ENCODE results near the gene EPB41L3. TPM values are rescaled to one million over a fixed set of nuclear protein-coding genes. Genes with fewer than 3 reads are reported as not detected.

The EPB41L3 gene
- total RNA-seq, 1 experiment from 2014 or later: 20.6 TPM

DNA sequence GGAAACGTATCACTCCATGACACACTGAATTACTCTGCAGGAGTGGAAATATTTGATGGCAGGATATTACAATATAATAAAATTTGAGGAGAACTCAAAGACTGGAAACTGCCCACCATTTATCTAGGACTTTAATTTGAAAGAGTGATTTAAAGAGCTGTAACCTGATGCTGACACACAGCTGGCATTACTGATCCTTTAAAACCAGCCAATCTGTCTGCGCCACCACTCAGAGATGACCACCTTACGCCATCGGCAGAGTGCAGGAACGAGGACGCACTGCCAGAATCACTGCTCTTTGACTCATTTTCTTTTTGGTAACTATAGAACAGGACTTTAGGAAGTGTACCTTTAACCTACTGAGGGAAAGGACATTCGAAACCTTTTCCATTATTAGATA is 114.1 kb downstream of the EPB41L3 start:
- Mint-ChIP-seq H3K27me3 (ENCODE audit: low read depth) (no peaks in the 10 kb centered on the region), H3K4me3 (no peak overlapping the region), H3K9me3 (no peaks in the 10 kb centered on the region), H3K4me1 (no peaks in the 10 kb centered on the region), H3K36me3 (no peaks in the 10 kb centered on the region), H3K27ac (no peak overlapping the region)
- ATAC-seq (no peak), DNase-seq (ENCODE audit: low spot score) (no peak)
- no peak for TF ChIP-seq ZNF671 (CRISPR knock-in tag; IDR thresholded peaks at IDR 0.05)
- TF ChIP-seq PREB (CRISPR knock-in tag; IDR thresholded peaks at IDR 0.05; ENCODE audit: borderline replicate concordance): no peak
- no peak for TF ChIP-seq JAZF1 (CRISPR knock-in tag; IDR thresholded peaks at IDR 0.05)
- TF ChIP-seq SMAD4 (CRISPR knock-in tag; IDR thresholded peaks at IDR 0.05): no peak
- no peak for TF ChIP-seq KAT7 (CRISPR knock-in tag; IDR thresholded peaks at IDR 0.05; ENCODE audit: borderline replicate concordance)
- TF ChIP-seq ESRRA (CRISPR knock-in tag; IDR thresholded peaks at IDR 0.05; ENCODE audit: borderline replicate concordance): no peak
- TF ChIP-seq JUN (CRISPR knock-in tag; IDR thresholded peaks at IDR 0.05): no peak
- no peak for TF ChIP-seq ZNF232 (CRISPR knock-in tag; IDR thresholded peaks at IDR 0.05)
- no peak for TF ChIP-seq ZBTB21 (CRISPR knock-in tag; IDR thresholded peaks at IDR 0.05; ENCODE audit: borderline replicate concordance)
- TF ChIP-seq, protein P1, sequence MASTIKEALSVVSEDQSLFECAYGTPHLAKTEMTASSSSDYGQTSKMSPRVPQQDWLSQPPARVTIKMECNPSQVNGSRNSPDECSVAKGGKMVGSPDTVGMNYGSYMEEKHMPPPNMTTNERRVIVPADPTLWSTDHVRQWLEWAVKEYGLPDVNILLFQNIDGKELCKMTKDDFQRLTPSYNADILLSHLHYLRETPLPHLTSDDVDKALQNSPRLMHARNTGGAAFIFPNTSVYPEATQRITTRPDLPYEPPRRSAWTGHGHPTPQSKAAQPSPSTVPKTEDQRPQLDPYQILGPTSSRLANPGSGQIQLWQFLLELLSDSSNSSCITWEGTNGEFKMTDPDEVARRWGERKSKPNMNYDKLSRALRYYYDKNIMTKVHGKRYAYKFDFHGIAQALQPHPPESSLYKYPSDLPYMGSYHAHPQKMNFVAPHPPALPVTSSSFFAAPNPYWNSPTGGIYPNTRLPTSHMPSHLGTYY (CRISPR knock-in tag; IDR thresholded peaks at IDR 0.05): no peak
- TF ChIP-seq, protein P2, sequence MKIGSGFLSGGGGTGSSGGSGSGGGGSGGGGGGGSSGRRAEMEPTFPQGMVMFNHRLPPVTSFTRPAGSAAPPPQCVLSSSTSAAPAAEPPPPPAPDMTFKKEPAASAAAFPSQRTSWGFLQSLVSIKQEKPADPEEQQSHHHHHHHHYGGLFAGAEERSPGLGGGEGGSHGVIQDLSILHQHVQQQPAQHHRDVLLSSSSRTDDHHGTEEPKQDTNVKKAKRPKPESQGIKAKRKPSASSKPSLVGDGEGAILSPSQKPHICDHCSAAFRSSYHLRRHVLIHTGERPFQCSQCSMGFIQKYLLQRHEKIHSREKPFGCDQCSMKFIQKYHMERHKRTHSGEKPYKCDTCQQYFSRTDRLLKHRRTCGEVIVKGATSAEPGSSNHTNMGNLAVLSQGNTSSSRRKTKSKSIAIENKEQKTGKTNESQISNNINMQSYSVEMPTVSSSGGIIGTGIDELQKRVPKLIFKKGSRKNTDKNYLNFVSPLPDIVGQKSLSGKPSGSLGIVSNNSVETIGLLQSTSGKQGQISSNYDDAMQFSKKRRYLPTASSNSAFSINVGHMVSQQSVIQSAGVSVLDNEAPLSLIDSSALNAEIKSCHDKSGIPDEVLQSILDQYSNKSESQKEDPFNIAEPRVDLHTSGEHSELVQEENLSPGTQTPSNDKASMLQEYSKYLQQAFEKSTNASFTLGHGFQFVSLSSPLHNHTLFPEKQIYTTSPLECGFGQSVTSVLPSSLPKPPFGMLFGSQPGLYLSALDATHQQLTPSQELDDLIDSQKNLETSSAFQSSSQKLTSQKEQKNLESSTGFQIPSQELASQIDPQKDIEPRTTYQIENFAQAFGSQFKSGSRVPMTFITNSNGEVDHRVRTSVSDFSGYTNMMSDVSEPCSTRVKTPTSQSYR (CRISPR knock-in tag; IDR thresholded peaks at IDR 0.05): no peak
- TF ChIP-seq ETV6 (CRISPR knock-in tag; IDR thresholded peaks at IDR 0.05): no peak
- TF ChIP-seq SP1 (CRISPR knock-in tag; conservative IDR thresholded peaks at IDR 0.05): no peak
- TF ChIP-seq, protein P3, sequence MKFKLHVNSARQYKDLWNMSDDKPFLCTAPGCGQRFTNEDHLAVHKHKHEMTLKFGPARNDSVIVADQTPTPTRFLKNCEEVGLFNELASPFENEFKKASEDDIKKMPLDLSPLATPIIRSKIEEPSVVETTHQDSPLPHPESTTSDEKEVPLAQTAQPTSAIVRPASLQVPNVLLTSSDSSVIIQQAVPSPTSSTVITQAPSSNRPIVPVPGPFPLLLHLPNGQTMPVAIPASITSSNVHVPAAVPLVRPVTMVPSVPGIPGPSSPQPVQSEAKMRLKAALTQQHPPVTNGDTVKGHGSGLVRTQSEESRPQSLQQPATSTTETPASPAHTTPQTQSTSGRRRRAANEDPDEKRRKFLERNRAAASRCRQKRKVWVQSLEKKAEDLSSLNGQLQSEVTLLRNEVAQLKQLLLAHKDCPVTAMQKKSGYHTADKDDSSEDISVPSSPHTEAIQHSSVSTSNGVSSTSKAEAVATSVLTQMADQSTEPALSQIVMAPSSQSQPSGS (CRISPR knock-in tag; IDR thresholded peaks at IDR 0.05; ENCODE audit: borderline replicate concordance, low read depth): no peak
- no peak for TF ChIP-seq E2F5 (CRISPR knock-in tag; IDR thresholded peaks at IDR 0.05)
- ChIA-PET CTCF (no interaction called here), POLR2A (interaction anchor here (0.8 kb wide), 1 partner anchor 50 kb away, joined by 4 read pairs; no protein-coding TSS in a partner anchor)

DNA sequence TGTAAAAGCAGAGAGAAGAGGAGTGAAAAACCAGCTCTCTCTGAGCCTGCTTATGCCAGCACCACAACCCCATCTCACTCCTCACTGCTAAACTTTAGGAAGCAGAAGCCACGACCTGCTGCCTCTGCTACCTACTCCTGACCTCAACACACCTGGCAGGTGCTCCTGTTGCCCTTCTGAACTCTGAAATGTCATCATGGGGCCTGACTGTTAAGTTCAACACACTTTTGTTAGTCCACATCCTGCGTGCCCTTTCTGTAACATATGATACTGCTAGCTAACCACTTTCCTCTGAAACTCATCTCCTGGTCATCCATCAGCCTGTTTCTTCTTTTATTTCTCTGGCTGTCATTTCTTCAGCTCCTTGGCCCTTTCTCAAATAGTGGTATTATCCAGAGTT is 118.1 kb downstream of the EPB41L3 start:
- POLR2A ChIA-PET: no interaction called here
- DNase-seq (ENCODE audit: low spot score): no peak
- Mint-ChIP-seq H3K4me3 (no peak overlapping the region), H3K9me3 (no peaks in the 10 kb centered on the region), H3K36me3 (no peaks in the 10 kb centered on the region), H3K27me3 (ENCODE audit: low read depth) (no peaks in the 10 kb centered on the region), H3K4me1 (no peaks in the 10 kb centered on the region), H3K27ac (no peak overlapping the region)
- TF ChIP-seq, protein P1 (CRISPR knock-in tag; IDR thresholded peaks at IDR 0.05): no peak
- TF ChIP-seq EMX1 (CRISPR knock-in tag; IDR thresholded peaks at IDR 0.05): no peak
- TF ChIP-seq, protein P4, sequence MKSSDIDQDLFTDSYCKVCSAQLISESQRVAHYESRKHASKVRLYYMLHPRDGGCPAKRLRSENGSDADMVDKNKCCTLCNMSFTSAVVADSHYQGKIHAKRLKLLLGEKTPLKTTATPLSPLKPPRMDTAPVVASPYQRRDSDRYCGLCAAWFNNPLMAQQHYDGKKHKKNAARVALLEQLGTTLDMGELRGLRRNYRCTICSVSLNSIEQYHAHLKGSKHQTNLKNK (CRISPR knock-in tag; IDR thresholded peaks at IDR 0.05): no peak
- TF ChIP-seq ZNF121 (CRISPR knock-in tag; IDR thresholded peaks at IDR 0.05): no peak
- TF ChIP-seq CREM (CRISPR knock-in tag; IDR thresholded peaks at IDR 0.05): no peak
- ATAC-seq: no peak
- CTCF ChIA-PET: interaction anchor here (0.9 kb wide), 1 partner anchor 121 kb away, joined by 6 read pairs; no protein-coding TSS in a partner anchor
